HEK293 (cell line): ENCODE measurements around the gene FAAP100.

Source experiments
- GLI4 ChIP-seq: fragments of 450-650 bp; formaldehyde crosslinking; IDR thresholded peaks from 2 replicates; pipeline ENCODE4 v1.5.1; 2016; ENCODE audit warnings: missing biosample characterization, missing genetic modification characterization
- IKZF3 ChIP-seq: fragments of 450-650 bp; IDR thresholded peaks from 2 replicates; pipeline ENCODE4 v1.5.0; 2018; ENCODE audit warnings: missing biosample characterization, mild to moderate bottlenecking, missing genetic modification characterization, moderate library complexity
- OSR2 ChIP-seq: fragments of 450-650 bp; formaldehyde crosslinking; IDR thresholded peaks from 2 replicates; pipeline ENCODE4 v1.5.1; 2016; ENCODE audit warnings: missing biosample characterization, missing genetic modification characterization
- SALL2 ChIP-seq: fragments of 450-650 bp; formaldehyde crosslinking; IDR thresholded peaks from 2 replicates; pipeline ENCODE4 v1.5.0; 2017; ENCODE audit warnings: missing biosample characterization, mild to moderate bottlenecking, missing genetic modification characterization, borderline replicate concordance
- SETDB1 ChIP-seq: IDR thresholded peaks from one replicate; pipeline ENCODE4 v1.6.1; 2017; ENCODE audit warnings: mild to moderate bottlenecking, low read length, moderate library complexity, mixed read lengths; ENCODE audit not compliant: insufficient read length
- SP3 ChIP-seq: fragments of 450-650 bp; formaldehyde crosslinking; IDR thresholded peaks from 2 replicates; pipeline ENCODE4 v1.5.1; 2016; ENCODE audit warnings: missing biosample characterization, missing genetic modification characterization
- TCF7L2 ChIP-seq: IDR thresholded peaks from 2 replicates; pipeline ENCODE4 v1.6.1; 2011; ENCODE audit warnings: low read depth, mild to moderate bottlenecking, inconsistent platforms, low read length, moderate library complexity, borderline replicate concordance
- ZBTB21 ChIP-seq: fragments of 450-650 bp; formaldehyde crosslinking; IDR thresholded peaks from 2 replicates; pipeline ENCODE4 v1.5.1; 2017; ENCODE audit warnings: missing biosample characterization, missing genetic modification characterization
- ZBTB48 ChIP-seq: fragments of 450-650 bp; formaldehyde crosslinking; IDR thresholded peaks from 2 replicates; pipeline ENCODE4 v1.5.1; 2016; ENCODE audit warnings: missing biosample characterization, missing genetic modification characterization
- ZFP37 ChIP-seq: fragments of 450-650 bp; formaldehyde crosslinking; IDR thresholded peaks from 2 replicates; pipeline ENCODE4 v1.5.1; 2016; ENCODE audit warnings: missing biosample characterization, missing genetic modification characterization
- ZNF138 ChIP-seq: fragments of 450-650 bp; formaldehyde crosslinking; IDR thresholded peaks from 2 replicates; pipeline ENCODE4 v1.5.1; 2016; ENCODE audit warnings: missing biosample characterization, missing genetic modification characterization, borderline replicate concordance
- ZNF174 ChIP-seq: fragments of 450-650 bp; formaldehyde crosslinking; IDR thresholded peaks from 2 replicates; pipeline ENCODE4 v1.5.0; 2017; ENCODE audit warnings: missing biosample characterization, mild to moderate bottlenecking, missing genetic modification characterization
- ZNF184 ChIP-seq: fragments of 450-650 bp; IDR thresholded peaks from 2 replicates; pipeline ENCODE4 v1.5.1; 2018; ENCODE audit warnings: missing biosample characterization, mild to moderate bottlenecking, missing genetic modification characterization
- ZNF202 ChIP-seq: fragments of 450-650 bp; formaldehyde crosslinking; IDR thresholded peaks from 2 replicates; pipeline ENCODE4 v1.5.1; 2016; ENCODE audit warnings: missing biosample characterization, missing genetic modification characterization, borderline replicate concordance
- ZNF23 ChIP-seq: fragments of 450-650 bp; formaldehyde crosslinking; IDR thresholded peaks from 2 replicates; pipeline ENCODE4 v1.5.1; 2016; ENCODE audit warnings: missing biosample characterization, missing genetic modification characterization, borderline replicate concordance
- ZNF292 ChIP-seq: fragments of 450-650 bp; formaldehyde crosslinking; IDR thresholded peaks from 2 replicates; pipeline ENCODE4 v1.5.1; 2016; ENCODE audit warnings: low read depth, missing biosample characterization, missing genetic modification characterization, borderline replicate concordance
- ZNF302 ChIP-seq: fragments of 450-650 bp; formaldehyde crosslinking; IDR thresholded peaks from 2 replicates; pipeline ENCODE4 v1.5.1; 2016; ENCODE audit warnings: missing biosample characterization, missing genetic modification characterization, low read depth
- ZNF311 ChIP-seq: fragments of 450-650 bp; formaldehyde crosslinking; IDR thresholded peaks from 2 replicates; pipeline ENCODE4 v1.5.1; 2017; ENCODE audit warnings: missing biosample characterization, missing genetic modification characterization, borderline replicate concordance
- ZNF350 ChIP-seq: fragments of 450-650 bp; formaldehyde crosslinking; IDR thresholded peaks from 2 replicates; pipeline ENCODE4 v1.5.0; 2017; ENCODE audit warnings: missing biosample characterization, mild to moderate bottlenecking, missing genetic modification characterization
- ZNF37A ChIP-seq: fragments of 450-650 bp; IDR thresholded peaks from 2 replicates; pipeline ENCODE4 v1.5.1; 2018; ENCODE audit warnings: missing biosample characterization, missing genetic modification characterization
- ZNF544 ChIP-seq: fragments of 450-650 bp; formaldehyde crosslinking; IDR thresholded peaks from 2 replicates; pipeline ENCODE4 v1.5.0; 2017; ENCODE audit warnings: missing biosample characterization, missing genetic modification characterization
- ZNF555 ChIP-seq: fragments of 450-650 bp; formaldehyde crosslinking; conservative IDR thresholded peaks from 2 replicates; pipeline ENCODE4 v1.5.1; 2017; ENCODE audit warnings: missing biosample characterization, mild to moderate bottlenecking, missing genetic modification characterization, inconsistent platforms
- ZNF621 ChIP-seq: fragments of 450-650 bp; formaldehyde crosslinking; IDR thresholded peaks from 2 replicates; pipeline ENCODE4 v1.5.1; 2017; ENCODE audit warnings: missing biosample characterization, missing genetic modification characterization
- ZNF670 ChIP-seq: fragments of 450-650 bp; formaldehyde crosslinking; IDR thresholded peaks from 2 replicates; pipeline ENCODE4 v1.5.1; 2016; ENCODE audit warnings: missing biosample characterization, missing genetic modification characterization, low read depth
- ZXDB ChIP-seq: fragments of 450-650 bp; formaldehyde crosslinking; IDR thresholded peaks from 2 replicates; pipeline ENCODE4 v1.5.1; 2016; ENCODE audit warnings: missing biosample characterization, missing genetic modification characterization
- TF ChIP-seq, protein P1 (sequence below): fragments of 450-650 bp; formaldehyde crosslinking; IDR thresholded peaks from 2 replicates; pipeline ENCODE4 v1.5.1; 2016; ENCODE audit warnings: missing biosample characterization, missing genetic modification characterization
- TF ChIP-seq, protein P2 (sequence below): fragments of 450-650 bp; formaldehyde crosslinking; IDR thresholded peaks from 2 replicates; pipeline ENCODE4 v1.5.1; 2016; ENCODE audit warnings: missing biosample characterization, missing genetic modification characterization, low read depth
- TF ChIP-seq, protein P3 (sequence below): fragments of 450-650 bp; formaldehyde crosslinking; IDR thresholded peaks from 2 replicates; pipeline ENCODE4 v1.5.1; 2016; ENCODE audit warnings: missing biosample characterization, missing genetic modification characterization
- TF ChIP-seq, protein P4 (sequence below): fragments of 450-650 bp; formaldehyde crosslinking; conservative IDR thresholded peaks from 2 replicates; pipeline ENCODE4 v1.5.1; 2016; ENCODE audit warnings: low read depth, missing biosample characterization, missing genetic modification characterization

The FAAP100 gene

DNA sequence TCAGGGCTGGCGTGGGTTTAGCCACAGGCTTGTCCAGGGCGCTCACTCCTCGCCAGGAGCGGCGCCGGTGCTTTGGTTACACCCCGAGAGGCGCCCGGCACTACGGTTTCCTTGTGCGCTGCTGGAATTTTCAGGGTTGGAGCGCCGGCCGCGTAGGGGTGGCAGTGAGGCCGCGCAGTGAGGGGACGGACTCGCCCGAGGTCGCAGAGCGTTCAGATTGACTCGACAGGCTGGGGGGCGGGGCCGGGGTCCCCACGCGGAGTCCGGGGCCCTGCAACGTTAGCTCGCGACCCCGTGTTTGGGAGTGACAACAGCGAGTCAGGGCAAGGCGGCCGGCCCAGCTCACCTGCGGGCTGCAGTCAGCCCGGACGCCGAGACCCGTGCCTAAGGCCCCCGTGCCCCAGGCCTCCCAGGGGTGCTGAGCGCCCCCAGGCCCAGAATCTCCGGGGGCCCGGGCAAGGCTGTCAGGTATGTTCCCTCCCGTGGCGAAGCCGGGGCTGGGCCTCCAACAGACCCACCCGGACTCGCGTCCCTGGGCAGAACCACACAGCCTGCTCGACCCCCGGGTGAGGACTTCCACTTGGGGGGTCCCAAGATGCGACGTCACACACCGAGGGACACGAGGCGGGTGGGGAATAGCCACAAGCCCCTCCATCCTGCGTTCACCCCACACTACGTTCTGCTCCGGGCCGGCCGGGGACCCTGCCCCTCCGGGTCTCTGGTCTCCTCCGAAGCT is 38.2 kb downstream of the FAAP100 start (continued):
- no peak for TF ChIP-seq ZNF292
- peak; percentile 90 for TF ChIP-seq IKZF3
- no peak for TF ChIP-seq OSR2
- TF ChIP-seq GLI4: no peak
- 0 out of 2 replicates have a peak, but pooled peaks have one; percentile 56 for TF ChIP-seq ZBTB48
- TF ChIP-seq ZNF670 (tag by site-specific recombination): no peak
- no peak for TF ChIP-seq ZNF555 (tag by site-specific recombination)
- TF ChIP-seq SETDB1: no peak
- TF ChIP-seq ZFP37 (tag by site-specific recombination): peak; percentile 31; the same call in 1 of the 2 replicates
- TF ChIP-seq ZNF544 (tag by site-specific recombination): no peak
- TF ChIP-seq, protein P1, sequence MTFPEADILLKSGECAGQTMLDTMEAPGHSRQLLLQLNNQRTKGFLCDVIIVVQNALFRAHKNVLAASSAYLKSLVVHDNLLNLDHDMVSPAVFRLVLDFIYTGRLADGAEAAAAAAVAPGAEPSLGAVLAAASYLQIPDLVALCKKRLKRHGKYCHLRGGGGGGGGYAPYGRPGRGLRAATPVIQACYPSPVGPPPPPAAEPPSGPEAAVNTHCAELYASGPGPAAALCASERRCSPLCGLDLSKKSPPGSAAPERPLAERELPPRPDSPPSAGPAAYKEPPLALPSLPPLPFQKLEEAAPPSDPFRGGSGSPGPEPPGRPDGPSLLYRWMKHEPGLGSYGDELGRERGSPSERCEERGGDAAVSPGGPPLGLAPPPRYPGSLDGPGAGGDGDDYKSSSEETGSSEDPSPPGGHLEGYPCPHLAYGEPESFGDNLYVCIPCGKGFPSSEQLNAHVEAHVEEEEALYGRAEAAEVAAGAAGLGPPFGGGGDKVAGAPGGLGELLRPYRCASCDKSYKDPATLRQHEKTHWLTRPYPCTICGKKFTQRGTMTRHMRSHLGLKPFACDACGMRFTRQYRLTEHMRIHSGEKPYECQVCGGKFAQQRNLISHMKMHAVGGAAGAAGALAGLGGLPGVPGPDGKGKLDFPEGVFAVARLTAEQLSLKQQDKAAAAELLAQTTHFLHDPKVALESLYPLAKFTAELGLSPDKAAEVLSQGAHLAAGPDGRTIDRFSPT (tag by site-specific recombination): peak; percentile 44; the same call in 1 of the 2 replicates
- TF ChIP-seq ZNF302 (tag by site-specific recombination): no peak
- TF ChIP-seq, protein P2, sequence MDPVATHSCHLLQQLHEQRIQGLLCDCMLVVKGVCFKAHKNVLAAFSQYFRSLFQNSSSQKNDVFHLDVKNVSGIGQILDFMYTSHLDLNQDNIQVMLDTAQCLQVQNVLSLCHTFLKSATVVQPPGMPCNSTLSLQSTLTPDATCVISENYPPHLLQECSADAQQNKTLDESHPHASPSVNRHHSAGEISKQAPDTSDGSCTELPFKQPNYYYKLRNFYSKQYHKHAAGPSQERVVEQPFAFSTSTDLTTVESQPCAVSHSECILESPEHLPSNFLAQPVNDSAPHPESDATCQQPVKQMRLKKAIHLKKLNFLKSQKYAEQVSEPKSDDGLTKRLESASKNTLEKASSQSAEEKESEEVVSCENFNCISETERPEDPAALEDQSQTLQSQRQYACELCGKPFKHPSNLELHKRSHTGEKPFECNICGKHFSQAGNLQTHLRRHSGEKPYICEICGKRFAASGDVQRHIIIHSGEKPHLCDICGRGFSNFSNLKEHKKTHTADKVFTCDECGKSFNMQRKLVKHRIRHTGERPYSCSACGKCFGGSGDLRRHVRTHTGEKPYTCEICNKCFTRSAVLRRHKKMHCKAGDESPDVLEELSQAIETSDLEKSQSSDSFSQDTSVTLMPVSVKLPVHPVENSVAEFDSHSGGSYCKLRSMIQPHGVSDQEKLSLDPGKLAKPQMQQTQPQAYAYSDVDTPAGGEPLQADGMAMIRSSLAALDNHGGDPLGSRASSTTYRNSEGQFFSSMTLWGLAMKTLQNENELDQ: no peak
- TF ChIP-seq, protein P3, sequence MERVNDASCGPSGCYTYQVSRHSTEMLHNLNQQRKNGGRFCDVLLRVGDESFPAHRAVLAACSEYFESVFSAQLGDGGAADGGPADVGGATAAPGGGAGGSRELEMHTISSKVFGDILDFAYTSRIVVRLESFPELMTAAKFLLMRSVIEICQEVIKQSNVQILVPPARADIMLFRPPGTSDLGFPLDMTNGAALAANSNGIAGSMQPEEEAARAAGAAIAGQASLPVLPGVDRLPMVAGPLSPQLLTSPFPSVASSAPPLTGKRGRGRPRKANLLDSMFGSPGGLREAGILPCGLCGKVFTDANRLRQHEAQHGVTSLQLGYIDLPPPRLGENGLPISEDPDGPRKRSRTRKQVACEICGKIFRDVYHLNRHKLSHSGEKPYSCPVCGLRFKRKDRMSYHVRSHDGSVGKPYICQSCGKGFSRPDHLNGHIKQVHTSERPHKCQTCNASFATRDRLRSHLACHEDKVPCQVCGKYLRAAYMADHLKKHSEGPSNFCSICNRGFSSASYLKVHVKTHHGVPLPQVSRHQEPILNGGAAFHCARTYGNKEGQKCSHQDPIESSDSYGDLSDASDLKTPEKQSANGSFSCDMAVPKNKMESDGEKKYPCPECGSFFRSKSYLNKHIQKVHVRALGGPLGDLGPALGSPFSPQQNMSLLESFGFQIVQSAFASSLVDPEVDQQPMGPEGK: peak; percentile 98
- no peak for TF ChIP-seq TCF7L2
- no peak for TF ChIP-seq ZNF138 (tag by site-specific recombination)
- TF ChIP-seq ZNF621 (tag by site-specific recombination): no peak
- TF ChIP-seq ZBTB21 (tag by site-specific recombination): no peak
- TF ChIP-seq ZNF174 (tag by site-specific recombination): no peak
- TF ChIP-seq ZNF37A (tag by site-specific recombination): no peak
- no peak for TF ChIP-seq ZNF184 (tag by site-specific recombination)
- no peak for TF ChIP-seq ZNF23 (tag by site-specific recombination)
- TF ChIP-seq, protein P4, sequence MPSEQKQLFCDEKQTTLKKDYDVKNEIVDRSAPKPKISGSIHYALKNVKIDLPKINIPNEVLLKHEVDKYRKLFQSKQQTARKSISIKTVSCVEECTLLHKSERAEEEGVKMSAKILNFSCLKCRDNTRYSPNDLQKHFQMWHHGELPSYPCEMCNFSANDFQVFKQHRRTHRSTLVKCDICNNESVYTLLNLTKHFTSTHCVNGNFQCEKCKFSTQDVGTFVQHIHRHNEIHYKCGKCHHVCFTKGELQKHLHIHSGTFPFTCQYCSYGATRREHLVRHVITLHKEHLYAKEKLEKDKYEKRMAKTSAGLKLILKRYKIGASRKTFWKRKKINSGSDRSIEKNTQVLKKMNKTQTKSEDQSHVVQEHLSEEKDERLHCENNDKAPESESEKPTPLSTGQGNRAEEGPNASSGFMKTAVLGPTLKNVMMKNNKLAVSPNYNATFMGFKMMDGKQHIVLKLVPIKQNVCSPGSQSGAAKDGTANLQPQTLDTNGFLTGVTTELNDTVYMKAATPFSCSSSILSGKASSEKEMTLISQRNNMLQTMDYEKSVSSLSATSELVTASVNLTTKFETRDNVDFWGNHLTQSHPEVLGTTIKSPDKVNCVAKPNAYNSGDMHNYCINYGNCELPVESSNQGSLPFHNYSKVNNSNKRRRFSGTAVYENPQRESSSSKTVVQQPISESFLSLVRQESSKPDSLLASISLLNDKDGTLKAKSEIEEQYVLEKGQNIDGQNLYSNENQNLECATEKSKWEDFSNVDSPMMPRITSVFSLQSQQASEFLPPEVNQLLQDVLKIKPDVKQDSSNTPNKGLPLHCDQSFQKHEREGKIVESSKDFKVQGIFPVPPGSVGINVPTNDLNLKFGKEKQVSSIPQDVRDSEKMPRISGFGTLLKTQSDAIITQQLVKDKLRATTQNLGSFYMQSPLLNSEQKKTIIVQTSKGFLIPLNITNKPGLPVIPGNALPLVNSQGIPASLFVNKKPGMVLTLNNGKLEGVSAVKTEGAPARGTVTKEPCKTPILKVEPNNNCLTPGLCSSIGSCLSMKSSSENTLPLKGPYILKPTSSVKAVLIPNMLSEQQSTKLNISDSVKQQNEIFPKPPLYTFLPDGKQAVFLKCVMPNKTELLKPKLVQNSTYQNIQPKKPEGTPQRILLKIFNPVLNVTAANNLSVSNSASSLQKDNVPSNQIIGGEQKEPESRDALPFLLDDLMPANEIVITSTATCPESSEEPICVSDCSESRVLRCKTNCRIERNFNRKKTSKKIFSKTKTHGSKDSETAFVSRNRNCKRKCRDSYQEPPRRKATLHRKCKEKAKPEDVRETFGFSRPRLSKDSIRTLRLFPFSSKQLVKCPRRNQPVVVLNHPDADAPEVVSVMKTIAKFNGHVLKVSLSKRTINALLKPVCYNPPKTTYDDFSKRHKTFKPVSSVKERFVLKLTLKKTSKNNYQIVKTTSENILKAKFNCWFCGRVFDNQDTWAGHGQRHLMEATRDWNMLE: no peak
- no peak for TF ChIP-seq ZNF350 (tag by site-specific recombination)
- TF ChIP-seq ZXDB: peak; percentile 24; the same call in 1 of the 2 replicates
- TF ChIP-seq ZNF202 (tag by site-specific recombination): no peak
- no peak for TF ChIP-seq ZNF311 (tag by site-specific recombination)
- TF ChIP-seq SP3 (tag by site-specific recombination): peak; percentile 43
- TF ChIP-seq SALL2 (tag by site-specific recombination): no peak
